Gastroesophageal sphincter (tissue), 3 donors: ENCODE data around the gene CDRT15.

Source experiments
- CTCF ChIP-seq, 4 experiments: fragments of 200-600 bp in 2 of 4; fragments of 450-650 bp in 2 of 4; sonication (generic) in 1 of 4; IDR thresholded peaks; one replicate each; pipeline ENCODE4 v1.5.1; 2017 to 2019; ENCODE audit warnings: antibody characterized with exemption in 4 of 4, mild to moderate bottlenecking in 2 of 4, moderate library complexity in 2 of 4
- POLR2A ChIP-seq, 2 donors: fragments of 450-650 bp; IDR thresholded peaks; one replicate each; pipeline ENCODE4 v1.6.1; 2017; ENCODE audit warnings: antibody characterized with exemption in 2 of 2, mild to moderate bottlenecking in 2 of 2, moderate library complexity in 1 of 2
- POLR2AphosphoS5 ChIP-seq: sonication (generic); formaldehyde crosslinking; IDR thresholded peaks from one replicate; pipeline ENCODE4 v1.6.1; 2017; ENCODE audit warnings: antibody characterized with exemption

DNA sequence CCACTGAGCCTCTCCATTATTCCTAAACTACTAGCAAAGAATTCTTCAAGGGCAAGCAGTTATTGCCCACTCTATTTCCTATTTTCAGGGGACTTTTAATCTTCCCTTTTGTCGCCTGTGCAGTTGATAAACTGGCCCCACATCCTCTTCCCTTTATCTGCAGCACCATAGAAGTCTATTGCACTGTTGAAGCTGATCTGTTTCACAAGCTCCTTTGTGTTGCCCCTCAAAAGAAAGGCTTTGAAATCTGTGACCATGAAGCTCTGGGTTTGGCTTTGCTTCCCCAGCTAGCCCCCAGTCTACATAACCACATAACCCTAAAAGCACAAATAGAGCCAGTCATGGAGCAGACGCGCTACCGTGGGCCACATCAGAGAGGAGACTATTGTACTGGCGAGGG lies 37.1 kb downstream of the CDRT15 start:
- no peak for TF ChIP-seq POLR2AphosphoS5
- TF ChIP-seq CTCF (IDR thresholded peaks at IDR 0.05): no peak
- TF ChIP-seq POLR2A (IDR thresholded peaks at IDR 0.05): no peak
